ENCODE data around the gene CDC25C.

- TF ChIP-seq CTCF (IDR thresholded peaks at IDR 0.05) (no peak), SIN3A (IDR thresholded peaks at IDR 0.05; ENCODE audit: borderline replicate concordance, insufficient read depth, low read depth, low read length) (no peak), POLR2AphosphoS5 (IDR thresholded peaks at IDR 0.05; ENCODE audit: low read depth, low read length) (no peak), TCF7L2 (IDR thresholded peaks at IDR 0.05; ENCODE audit: low read depth, low read length) (no peak), REST (IDR thresholded peaks at IDR 0.05; ENCODE audit: insufficient read depth in 1 of 2, low read depth in 2 of 2, low read length in 1 of 2) (no peak)
Measured at GRCh38 chr5:138369261-138369660, 37.7 kb upstream of the CDC25C start.
